Activated naive CD4-positive, alpha-beta T cell treated with anti-CD3 and anti-CD28 coated beads, Interleukin-2, amount 50 U/mL, for 16 hours (primary cell): ENCODE measurements around the gene CCT7.
"Not testable (repeated sequence)": the region's sequence is repeated elsewhere in the genome, so short reads cannot be mapped to it uniquely, and the experiment has no call there.

Source experiments
- DNase-seq: peaks from one replicate; pipeline ENCODE4 v3.0.0-alpha.2; 2020

Gene CCT7

GRCh38 chr2:73233932-73234832 lies at the start of gene CCT7:
Gene CCT7, plus strand, starts transcription at chr2:73234308. Its CDS starts 71 bp downstream, at chr2:73234379.
- peak; percentile 87 for DNase-seq

GRCh38 chr2:73185965-73186364 lies 48.1 kb upstream of the CCT7 start:
- no peak for DNase-seq

- DNase-seq = no peak
These were observed 46.6 kb upstream of the CCT7 start for GRCh38 chr2:73187549-73187948.

GRCh38 chr2:73197579-73197978 lies 36.5 kb upstream of the CCT7 start:
- no peak for DNase-seq

GRCh38 chr2:73200281-73200680 lies 33.8 kb upstream of the CCT7 start:
- not testable (repeated sequence) for DNase-seq

- peak; percentile 19 for DNase-seq
These were observed 31.7 kb upstream of the CCT7 start, which contains the start of gene NOTO for GRCh38 chr2:73202156-73203054. Gene NOTO, plus strand, starts transcription at chr2:73202574. Its CDS starts 93 bp downstream, at chr2:73202667.

- DNase-seq = no peak
These were observed 30.9 kb upstream of the CCT7 start for GRCh38 chr2:73203055-73203681.

GRCh38 chr2:73205611-73206010 lies 28.5 kb upstream of the CCT7 start:
- no peak for DNase-seq

GRCh38 chr2:73208258-73208657 lies 25.9 kb upstream of the CCT7 start:
- DNase-seq = no peak

- DNase-seq = no peak
These were observed 24.1 kb upstream of the CCT7 start for GRCh38 chr2:73210019-73210418.

- DNase-seq = no peak
These were observed 23.4 kb upstream of the CCT7 start for GRCh38 chr2:73210696-73211095.

GRCh38 chr2:73212098-73212447 lies 22.0 kb upstream of the CCT7 start:
- DNase-seq = no peak

- DNase-seq = peak; percentile 80
These were observed 21.5 kb upstream of the CCT7 start for GRCh38 chr2:73212448-73213176.

GRCh38 chr2:73214120-73215035 lies 19.7 kb upstream of the CCT7 start, which contains the start of gene SMYD5:
Gene SMYD5, plus strand, starts transcription at chr2:73214245. Its CDS starts 22 bp downstream, at chr2:73214267.
- DNase-seq = peak; percentile 94

- no peak for DNase-seq
These were observed 18.9 kb upstream of the CCT7 start for GRCh38 chr2:73215254-73215653.

GRCh38 chr2:73217160-73217559 lies 16.9 kb upstream of the CCT7 start:
- DNase-seq = no peak

- no peak for DNase-seq
These were observed 16.3 kb upstream of the CCT7 start for GRCh38 chr2:73217826-73218225.

- DNase-seq = no peak
These were observed 15.8 kb upstream of the CCT7 start for GRCh38 chr2:73218298-73218697.

- no peak for DNase-seq
These were observed 10.3 kb upstream of the CCT7 start for GRCh38 chr2:73223821-73224220.

GRCh38 chr2:73225513-73226360 lies 8.4 kb upstream of the CCT7 start:
- no peak for DNase-seq
